Prostate gland (tissue), 2 donors: ENCODE results near the gene ILK.

ENCODE experiments used
- CTCF ChIP-seq, 4 experiments: fragments of 200-600 bp in 2 of 4; fragments of 450-650 bp in 2 of 4; sonication (generic) in 2 of 4; IDR thresholded peaks; 1 replicate in 3 of 4; 2 replicates in 1 of 4; pipeline ENCODE4 v1.5.1; 2016 to 2019; ENCODE audit warnings: antibody characterized with exemption in 4 of 4, mild to moderate bottlenecking in 2 of 4, moderate library complexity in 2 of 4
- POLR2AphosphoS5 ChIP-seq: sonication (generic); formaldehyde crosslinking; IDR thresholded peaks from one replicate; pipeline ENCODE4 v1.6.1; 2017; ENCODE audit warnings: antibody characterized with exemption

GRCh38 chr11:6650104-6650503, 46.5 kb downstream of the ILK start:
- TF ChIP-seq CTCF (IDR thresholded peaks at IDR 0.05) (no peak), POLR2AphosphoS5 (no peak)
